ENCODE measurements around the gene WIF1.

- no peak for TF ChIP-seq CTCF (IDR thresholded peaks at IDR 0.05)
- TF ChIP-seq POLR2A (IDR thresholded peaks at IDR 0.05), result no peak
- TF ChIP-seq EP300 (IDR thresholded peaks at IDR 0.05), result no peak
Observed at GRCh38 chr12:65069336-65069735, 51.8 kb downstream of the WIF1 start.

Data from stomach (tissue), 4 donors.